Stimulated activated CD4-positive, alpha-beta T cell treated with anti-CD3 and anti-CD28 coated beads, Interleukin-2, amount 100 ng/mL, for 24 hours (primary cell): ENCODE data around the gene CLPSL2.

ENCODE experiments used
- DNase-seq, 2 donors: peaks; one replicate each; pipeline ENCODE4 v3.0.0-alpha.2; 2020

The CLPSL2 gene

DNA sequence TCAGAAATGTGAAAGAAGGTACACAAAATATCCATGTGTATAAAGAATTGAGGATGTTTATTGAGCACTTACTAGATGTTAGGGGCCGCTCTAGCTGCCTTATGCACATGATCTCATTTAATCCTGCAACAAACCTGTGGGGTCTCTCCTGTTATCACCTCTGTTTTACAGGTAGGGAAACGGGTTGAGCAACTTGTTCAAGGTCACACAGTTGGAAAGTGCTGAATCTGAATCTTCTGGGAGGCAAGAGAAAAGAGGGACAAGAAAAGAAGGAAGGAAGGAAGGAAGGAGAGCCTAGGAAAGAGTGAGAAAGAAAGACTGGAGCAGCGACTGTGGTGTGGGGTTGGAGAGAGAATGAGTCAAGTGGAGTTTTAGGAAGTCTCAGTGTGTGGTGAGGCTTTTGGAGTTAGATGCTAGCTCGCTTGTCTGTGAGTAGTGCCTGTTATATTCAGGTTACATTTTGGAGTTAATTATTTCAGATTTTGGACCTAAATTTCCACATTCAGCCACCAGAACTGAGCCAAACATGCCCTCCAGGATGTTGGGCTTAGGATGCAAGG lies 12.1 kb downstream of the CLPSL2 start:
- no peak for DNase-seq

DNA sequence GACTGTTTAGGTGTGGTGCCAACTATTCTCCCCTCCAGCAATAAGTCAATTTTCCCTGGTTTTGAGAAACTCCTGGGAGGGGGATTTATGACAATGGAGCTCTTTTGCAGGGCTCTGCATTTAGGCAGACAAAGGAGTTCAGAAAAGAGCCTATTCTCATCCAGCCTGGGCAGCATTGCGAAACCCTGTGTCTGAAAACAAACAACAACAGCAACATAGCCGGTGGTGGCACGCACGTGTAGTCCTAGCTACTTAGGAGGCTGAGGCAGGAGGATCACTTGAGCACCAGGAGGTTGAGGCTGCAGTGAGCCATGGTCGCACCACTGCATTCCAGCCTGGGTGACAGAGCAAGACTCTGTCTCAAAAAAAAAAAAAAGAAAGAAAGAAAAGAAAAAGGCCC lies 14.3 kb downstream of the CLPSL2 start:
- no peak for DNase-seq

DNA sequence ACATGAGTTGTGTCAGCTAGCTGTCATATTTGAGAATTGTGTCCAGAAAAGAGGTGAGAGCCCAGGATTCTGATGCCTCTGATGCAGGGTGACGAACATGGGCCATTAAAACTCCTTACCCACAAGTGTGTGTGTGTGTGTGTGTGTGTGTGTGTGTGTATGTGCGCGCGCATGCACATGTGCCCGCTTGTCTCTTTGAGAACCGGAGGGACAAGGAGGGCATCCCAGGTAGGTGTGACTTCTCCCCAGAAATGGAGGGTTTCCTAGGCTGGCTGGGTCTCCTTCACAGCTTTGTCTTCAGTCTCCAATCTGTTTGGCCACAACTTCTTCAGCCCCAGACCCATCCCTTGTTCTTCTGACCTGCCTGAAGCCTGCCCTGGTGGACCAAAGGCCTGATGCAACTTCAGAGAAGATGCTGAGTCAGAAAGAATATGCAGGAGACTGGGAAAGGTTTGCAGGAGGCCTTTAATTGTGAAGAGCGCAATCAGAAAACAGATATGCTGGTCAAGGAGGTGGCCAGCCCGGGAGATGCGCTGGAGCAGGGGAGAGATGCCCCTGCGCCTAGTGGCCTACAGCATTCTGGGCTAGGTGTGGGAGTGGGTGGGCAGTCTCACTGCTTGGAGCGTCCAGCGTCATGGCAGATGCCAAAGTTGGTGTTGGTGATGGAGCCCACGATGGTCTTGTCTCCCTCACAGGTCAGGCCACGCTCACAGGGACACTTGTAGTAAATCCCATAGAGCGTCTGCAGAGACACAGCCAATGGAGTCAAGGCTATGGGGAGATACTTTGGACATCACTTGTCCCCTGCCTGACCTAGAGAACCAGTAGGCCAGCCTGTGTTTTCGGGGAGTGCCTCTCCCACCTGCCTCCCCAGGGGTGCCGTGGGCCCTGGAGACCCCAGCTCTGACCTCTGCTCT lies 18.4 kb downstream of the CLPSL2 start:
- no peak for DNase-seq

DNA sequence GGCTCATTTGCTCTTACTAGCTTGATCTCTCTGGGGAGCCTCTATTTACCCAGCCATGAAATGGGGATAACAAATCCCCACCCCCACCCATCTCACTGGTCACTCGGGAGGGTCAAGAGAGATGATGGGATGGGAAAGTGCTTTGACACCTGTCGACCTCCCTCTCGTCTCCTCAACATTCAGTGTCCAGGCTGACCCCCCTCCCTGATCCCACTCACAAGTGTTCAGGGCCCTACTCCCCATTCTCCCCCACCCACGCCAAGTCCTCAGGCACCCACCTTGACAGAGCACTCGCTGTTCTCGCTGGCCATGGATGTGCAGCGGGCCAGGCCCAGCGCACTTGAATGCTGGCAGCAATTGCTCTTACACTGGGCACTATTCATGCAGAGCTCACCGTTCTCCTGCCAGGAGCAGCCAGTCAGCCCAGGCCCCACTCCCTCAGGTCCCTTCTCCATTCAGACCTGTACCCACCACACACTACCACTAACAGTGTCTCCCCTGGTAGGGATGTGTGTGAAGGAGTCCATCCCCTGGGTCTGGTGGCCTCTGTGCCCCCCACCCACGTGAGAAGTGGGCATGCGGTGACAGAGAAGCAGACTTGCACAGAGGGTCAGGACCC lies 19.2 kb downstream of the CLPSL2 start:
- no peak for DNase-seq

DNA sequence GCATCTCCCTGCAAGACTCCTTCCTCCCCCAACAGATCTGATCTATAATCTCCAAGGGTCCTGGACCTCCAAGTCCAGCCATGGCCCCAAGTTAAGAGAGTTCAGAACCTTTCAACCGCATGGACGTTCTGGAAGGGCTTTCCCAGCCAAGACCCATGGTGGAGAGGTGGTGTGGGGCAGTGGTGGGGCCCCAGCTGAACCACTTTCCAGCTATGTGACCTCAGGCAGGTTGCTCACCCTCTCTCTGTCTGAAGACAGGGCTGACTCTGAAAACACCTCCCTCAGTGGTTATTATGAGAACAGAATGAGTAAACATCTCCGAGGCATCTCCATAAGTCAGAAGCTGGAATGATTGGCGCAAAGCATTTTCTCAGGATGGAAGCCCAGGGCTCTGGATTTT lies 19.8 kb downstream of the CLPSL2 start:
- no peak for DNase-seq

DNA sequence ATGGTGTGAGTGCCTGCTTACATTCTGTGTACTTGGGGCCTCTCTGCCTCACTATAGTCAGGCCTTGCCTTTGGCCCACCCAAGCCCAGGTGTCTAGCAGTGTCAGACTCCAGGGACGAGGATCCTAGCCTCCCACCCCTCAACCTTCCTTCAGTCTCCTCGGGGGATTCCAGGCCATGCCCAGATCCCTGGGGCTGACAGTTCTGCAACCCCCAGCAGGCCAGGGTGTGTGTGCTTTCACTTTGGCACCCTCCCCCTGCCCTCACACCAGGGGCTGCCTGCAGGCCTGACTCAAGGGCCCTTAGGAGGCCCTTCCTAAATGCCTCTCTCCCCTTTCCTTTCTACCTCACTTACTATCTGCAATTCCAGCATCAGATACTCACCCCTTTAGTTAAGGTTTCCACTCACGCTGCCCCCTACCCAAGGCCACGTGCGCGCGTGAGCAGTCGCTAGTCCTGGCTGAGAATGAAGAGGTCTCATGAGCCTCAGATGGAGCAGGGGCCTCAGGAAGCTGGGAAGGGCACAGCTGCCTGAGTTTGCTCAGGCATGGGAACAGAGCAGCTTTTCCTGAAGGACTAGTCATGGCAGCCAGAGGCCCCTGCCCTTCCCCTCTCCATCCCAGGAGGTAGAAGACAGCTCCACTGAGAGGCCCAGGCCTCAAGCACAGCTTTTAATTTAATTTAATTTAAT lies 21.6 kb downstream of the CLPSL2 start:
- DNase-seq: no peak

DNA sequence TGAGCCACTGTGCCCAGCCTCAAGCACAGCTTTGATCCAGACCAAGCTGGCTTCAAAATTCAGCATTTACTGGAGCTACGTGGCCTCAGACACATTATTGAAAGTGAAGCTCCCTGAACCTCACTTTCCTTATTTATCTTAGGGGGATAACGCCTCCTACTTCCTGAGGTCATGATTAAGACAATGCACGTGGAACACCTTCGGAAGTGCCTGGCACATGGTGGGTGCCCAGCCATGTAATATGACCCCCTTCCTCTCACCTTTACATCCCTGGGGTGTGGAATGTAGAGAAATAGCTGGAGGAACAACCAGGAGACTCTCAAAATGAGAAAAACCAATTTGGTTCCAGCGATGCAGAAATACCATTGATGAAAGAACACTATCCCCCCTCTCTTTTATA lies 22.3 kb downstream of the CLPSL2 start:
- DNase-seq: no peak

DNA sequence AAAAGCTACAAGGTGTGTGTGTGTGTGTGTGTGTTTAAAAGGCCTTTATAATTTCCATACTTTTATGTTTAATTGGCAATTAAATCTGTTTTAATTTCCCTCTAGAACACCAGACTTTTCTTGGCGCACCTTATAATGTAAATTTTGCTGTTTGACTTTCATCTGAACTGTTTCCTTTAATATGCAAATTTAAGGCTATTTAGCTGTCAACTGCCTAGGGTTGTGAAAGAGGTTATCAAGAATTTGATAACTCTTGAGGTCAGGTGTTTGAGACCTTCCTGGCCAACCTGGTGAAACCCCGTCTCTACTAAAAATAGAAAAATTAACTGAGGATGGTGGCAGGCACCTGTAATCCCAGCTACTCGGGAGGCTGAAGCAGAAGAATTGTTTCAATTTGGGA lies 24.8 kb downstream of the CLPSL2 start:
- no peak for DNase-seq

DNA sequence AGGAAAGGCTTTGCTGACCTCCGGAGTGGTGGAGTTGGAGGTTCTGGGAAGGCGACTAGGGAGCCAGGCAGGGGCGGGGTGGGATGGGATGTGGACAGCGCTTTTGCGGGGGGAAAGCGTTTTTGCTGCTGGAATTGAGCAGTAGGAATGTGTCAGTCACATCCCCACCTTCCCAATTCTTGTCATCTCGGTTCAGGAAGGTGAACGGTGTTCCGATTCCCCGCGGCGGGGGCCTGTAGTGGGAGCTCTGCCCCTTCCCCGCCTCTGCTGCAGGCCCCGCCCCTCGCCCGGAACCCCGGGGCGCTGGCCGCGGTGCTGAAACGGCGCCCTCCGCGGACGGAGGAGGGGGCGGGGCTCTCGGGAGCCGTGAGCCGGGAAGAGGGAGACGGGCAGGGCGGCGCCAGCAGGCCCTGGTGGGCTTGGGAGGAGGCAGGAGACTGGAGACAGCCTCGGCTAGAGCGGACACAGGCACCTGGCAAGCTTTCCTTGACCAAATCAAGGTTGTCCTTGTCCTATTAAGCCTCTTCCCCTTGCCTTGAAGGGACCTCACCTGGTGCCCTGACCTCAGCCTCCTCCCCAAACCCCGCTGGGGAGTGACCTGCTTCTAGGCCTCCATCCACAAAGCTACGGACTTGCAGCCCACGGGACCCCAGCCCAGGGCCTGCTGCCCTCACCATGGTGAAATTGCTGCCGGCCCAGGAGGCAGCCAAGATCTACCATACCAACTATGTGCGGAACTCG lies 28.8 kb downstream of the CLPSL2 start, which contains the start of gene LHFPL5:
TSS of gene LHFPL5 (plus strand) at position 357 of the 741 bp plus-strand sequence. CDS start at position 676, 319 bp downstream.
- peak; percentile 50 to 68 for DNase-seq

DNA sequence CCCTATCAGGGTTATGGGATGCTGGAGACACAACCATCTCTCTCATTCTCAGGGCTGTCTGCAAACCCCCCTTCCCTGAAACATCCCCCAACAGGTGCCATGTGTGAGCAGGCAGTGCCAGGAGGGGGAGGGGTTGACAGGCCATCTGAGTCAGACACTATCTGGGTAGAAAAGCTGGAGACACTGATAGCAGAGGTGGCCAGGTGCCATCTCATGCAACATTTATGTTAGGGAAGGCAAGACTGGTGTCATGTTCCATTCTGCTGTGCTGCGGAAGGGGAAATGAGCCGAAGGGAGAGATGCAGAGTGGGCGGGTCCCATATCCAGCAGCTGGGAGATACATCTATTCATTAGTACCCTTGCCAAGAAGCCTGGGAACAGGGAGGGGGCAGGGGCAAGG lies 32.3 kb downstream of the CLPSL2 start:
- no peak for DNase-seq

DNA sequence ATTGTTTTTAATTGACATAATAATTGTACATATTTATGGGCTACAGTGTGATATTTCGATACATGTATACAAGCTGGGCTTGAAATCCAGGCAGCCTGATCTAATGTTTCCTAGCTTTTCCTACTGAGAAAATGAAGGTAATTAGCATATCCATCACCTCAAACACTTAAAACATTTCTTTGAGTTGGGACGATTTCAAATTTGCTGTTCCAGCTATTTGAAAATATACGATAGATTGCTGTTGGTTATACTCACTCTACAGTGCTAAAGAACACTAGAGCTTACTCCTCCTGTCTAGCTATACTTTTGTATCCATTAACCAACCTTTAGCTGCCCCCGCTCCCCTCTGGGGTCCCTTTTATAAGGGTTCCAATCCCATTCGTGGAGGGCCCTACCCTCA lies 33.4 kb downstream of the CLPSL2 start:
- DNase-seq: no peak

DNA sequence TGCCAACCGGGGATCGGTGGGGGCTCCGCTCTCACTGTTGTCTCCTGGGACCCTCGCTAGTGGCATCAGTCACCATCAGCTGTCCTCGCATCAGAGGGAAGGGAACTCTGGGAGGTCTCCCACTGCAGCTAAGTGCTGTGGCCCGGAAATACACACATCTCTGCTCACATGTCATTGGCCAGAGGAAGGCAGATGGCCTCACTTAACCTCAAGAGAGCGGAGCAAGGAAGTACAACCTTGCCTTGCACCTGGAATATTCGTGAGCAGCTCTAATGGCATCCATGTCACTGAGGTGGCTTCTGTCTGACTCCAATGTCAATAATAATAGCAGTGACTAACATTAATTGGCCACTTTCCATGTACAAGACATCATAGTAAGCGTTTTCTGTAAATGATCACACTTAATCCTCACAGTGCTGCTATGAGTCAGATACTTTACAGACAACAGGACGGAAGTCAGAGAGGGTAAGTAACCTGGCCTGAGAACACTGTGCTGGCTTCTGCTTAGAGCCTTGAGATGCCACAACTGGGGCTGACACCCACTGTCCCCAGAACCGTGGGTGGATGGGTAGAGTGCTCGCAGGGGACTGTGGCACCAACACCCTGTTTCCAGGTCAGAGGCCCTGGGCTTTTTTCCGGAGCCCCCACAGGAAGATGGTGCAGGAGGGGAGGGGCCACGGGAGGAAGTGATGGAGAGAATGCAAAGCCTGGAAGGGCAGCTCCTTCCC lies 34.7 kb downstream of the CLPSL2 start:
- no peak for DNase-seq

DNA sequence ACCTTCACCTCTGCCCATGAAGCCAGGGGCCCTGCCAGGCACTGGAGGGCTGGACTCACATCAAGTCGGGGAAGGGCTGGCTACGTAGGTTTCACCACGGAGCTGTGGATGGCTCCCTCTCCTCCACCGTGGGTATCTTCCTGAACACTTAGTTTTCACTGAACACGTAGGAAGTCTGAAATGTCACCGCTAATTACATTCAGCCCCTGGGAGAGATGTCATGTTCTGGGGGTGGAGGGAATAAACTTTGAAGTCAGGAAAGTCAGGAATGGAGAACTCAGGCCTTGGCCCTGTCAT lies 35.2 kb downstream of the CLPSL2 start:
- no peak for DNase-seq

DNA sequence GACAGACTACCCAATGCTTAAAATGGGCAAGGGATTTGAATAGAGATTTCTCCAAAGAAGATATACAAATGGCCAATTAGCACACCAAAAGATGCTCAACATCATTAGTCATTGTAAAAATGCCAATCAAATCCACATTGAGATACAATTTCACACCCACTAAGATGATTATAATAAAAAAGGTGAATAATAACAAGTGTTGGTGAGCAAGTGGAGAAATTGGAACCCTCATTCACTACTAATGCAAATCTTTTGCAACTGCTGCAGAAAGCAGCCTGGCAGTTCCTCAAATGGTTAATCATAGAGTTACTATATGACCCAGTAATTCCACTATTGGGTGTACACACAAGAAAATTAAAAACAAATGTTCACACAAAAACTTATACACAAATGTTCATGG lies 41.1 kb downstream of the CLPSL2 start:
- no peak for DNase-seq

DNA sequence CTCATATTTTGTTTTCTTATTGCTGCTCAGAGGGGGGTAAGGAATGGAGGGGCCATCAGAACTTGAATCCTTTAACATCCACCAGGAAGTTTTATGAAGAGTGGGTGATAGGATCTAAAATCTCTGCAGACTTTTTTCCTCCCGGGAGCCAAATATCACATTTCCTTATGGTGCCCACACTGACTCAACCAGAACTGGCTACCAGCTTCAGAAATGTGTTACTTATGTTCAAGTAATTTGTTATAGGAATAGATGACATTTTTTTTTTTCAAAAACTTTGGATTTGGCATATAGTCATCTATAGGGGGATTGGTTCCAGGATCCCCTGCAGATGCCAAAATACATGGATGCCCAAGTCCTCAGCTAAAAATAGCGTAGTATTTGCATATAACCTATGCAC lies 47.2 kb downstream of the CLPSL2 start:
- DNase-seq: no peak

DNA sequence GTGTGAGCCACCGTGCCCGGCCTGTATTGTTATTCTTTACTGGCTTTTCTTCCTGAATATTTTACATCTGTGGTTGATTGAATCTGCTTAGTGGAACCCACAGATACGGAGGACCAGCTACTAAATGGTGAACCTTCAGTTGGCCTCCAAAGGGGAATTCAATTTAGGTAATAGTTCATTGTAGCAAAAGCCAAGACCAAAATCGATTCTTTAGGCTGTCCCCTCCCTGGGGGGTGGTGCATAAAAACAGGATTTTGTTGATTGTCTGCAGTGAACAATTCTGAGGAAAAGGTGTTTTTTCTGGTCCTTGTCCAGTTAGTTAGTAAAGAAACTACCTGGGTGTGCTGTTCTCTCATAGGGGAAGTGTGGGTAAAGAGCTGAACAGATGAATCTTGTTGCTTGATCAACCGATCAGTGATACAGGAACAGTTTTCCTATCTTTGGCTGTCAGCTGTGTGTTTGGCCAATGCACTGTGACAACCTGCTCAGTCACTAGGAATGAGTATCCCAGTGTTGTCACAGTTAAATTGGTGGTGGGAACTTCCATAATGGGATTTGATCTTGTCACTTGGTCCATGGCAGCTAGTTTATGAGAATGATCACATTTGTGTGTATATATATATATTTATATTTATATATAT lies 48.3 kb downstream of the CLPSL2 start:
- DNase-seq: no peak
